Activated CD8-positive, alpha-beta memory T cell treated with anti-CD3 and anti-CD28 coated beads, Interleukin-2, amount 50 U/mL, for 48 hours (primary cell): ENCODE results near the gene GXYLT2.
"Not testable (repeated sequence)": the region's sequence is repeated elsewhere in the genome, so short reads cannot be mapped to it uniquely, and the experiment has no call there.

Source experiments
- DNase-seq: peaks from one replicate; pipeline ENCODE4 v3.0.0-alpha.2; 2020

The GXYLT2 gene

GRCh38 chr3:72892870-72893269, 5.0 kb downstream of the GXYLT2 start:
- no peak for DNase-seq

- DNase-seq, result no peak
These were observed 7.2 kb downstream of the GXYLT2 start for GRCh38 chr3:72894976-72895552.

- DNase-seq, result no peak
These were observed 9.3 kb downstream of the GXYLT2 start for GRCh38 chr3:72896996-72897757.

- DNase-seq, result no peak
These were observed 9.8 kb downstream of the GXYLT2 start for GRCh38 chr3:72897758-72898007.

GRCh38 chr3:72899349-72899765, 11.5 kb downstream of the GXYLT2 start:
- DNase-seq, result no peak

- no peak for DNase-seq
These were observed 12.2 kb downstream of the GXYLT2 start for GRCh38 chr3:72900048-72900447.

GRCh38 chr3:72901840-72902239, 14.0 kb downstream of the GXYLT2 start:
- no peak for DNase-seq

- no peak for DNase-seq
These were observed 15.2 kb downstream of the GXYLT2 start for GRCh38 chr3:72903004-72903403.

- no peak for DNase-seq
These were observed 16.3 kb downstream of the GXYLT2 start for GRCh38 chr3:72904163-72904562.

- no peak for DNase-seq
These were observed 18.3 kb downstream of the GXYLT2 start for GRCh38 chr3:72906154-72906553.

- no peak for DNase-seq
These were observed 19.4 kb downstream of the GXYLT2 start for GRCh38 chr3:72907131-72907711.

GRCh38 chr3:72907731-72908620, 20.1 kb downstream of the GXYLT2 start:
- DNase-seq, result no peak

- DNase-seq, result no peak
These were observed 21.7 kb downstream of the GXYLT2 start for GRCh38 chr3:72909591-72909990.

GRCh38 chr3:72912532-72912931, 24.7 kb downstream of the GXYLT2 start:
- DNase-seq, result no peak

GRCh38 chr3:72914383-72914782, 26.5 kb downstream of the GXYLT2 start:
- DNase-seq, result no peak

GRCh38 chr3:72916250-72916649, 28.4 kb downstream of the GXYLT2 start:
- DNase-seq, result no peak

- DNase-seq, result no peak
These were observed 31.7 kb downstream of the GXYLT2 start for GRCh38 chr3:72919520-72919919.

- no peak for DNase-seq
These were observed 36.2 kb downstream of the GXYLT2 start for GRCh38 chr3:72924055-72924454.

GRCh38 chr3:72928781-72929735, 41.2 kb downstream of the GXYLT2 start:
- not testable (repeated sequence) for DNase-seq

- no peak for DNase-seq
These were observed 42.9 kb downstream of the GXYLT2 start for GRCh38 chr3:72930754-72931153.

- no peak for DNase-seq
These were observed 44.6 kb downstream of the GXYLT2 start for GRCh38 chr3:72932416-72932815.

- no peak for DNase-seq
These were observed 50.8 kb downstream of the GXYLT2 start for GRCh38 chr3:72938471-72939265.
